T-helper 9 cell (primary cell): Measurements from ENCODE around the gene SMARCA1.

Experiments
- DNase-seq: peaks from one replicate; pipeline ENCODE4 v3.0.0-alpha.2; 2020

Gene SMARCA1

GRCh38 chrX:129525896-129526295 is 2.6 kb upstream of the SMARCA1 start:
- DNase-seq, result no peak

- DNase-seq, result no peak
These were observed 1.9 kb upstream of the SMARCA1 start for GRCh38 chrX:129525162-129525561.

- no peak for DNase-seq
These were observed 1.1 kb upstream of the SMARCA1 start for GRCh38 chrX:129524250-129524850.

GRCh38 chrX:129522184-129523078 is 859 bp downstream of the SMARCA1 start:
- no peak for DNase-seq

GRCh38 chrX:129520151-129520550 is 3.1 kb downstream of the SMARCA1 start:
- no peak for DNase-seq

- no peak for DNase-seq
These were observed 6.9 kb downstream of the SMARCA1 start for GRCh38 chrX:129516402-129516801.

- no peak for DNase-seq
These were observed 10.9 kb downstream of the SMARCA1 start for GRCh38 chrX:129512409-129512808.

GRCh38 chrX:129511689-129512088 is 11.6 kb downstream of the SMARCA1 start:
- DNase-seq, result no peak

GRCh38 chrX:129510331-129510730 is 13.0 kb downstream of the SMARCA1 start:
- DNase-seq, result no peak

GRCh38 chrX:129497146-129497843 is 26.0 kb downstream of the SMARCA1 start:
- DNase-seq, result no peak

- DNase-seq, result no peak
These were observed 26.7 kb downstream of the SMARCA1 start for GRCh38 chrX:129496625-129497024.

GRCh38 chrX:129495900-129496299 is 27.4 kb downstream of the SMARCA1 start:
- no peak for DNase-seq

GRCh38 chrX:129494887-129495286 is 28.4 kb downstream of the SMARCA1 start:
- DNase-seq, result no peak

GRCh38 chrX:129493643-129494042 is 29.6 kb downstream of the SMARCA1 start:
- no peak for DNase-seq

- DNase-seq, result no peak
These were observed 33.0 kb downstream of the SMARCA1 start for GRCh38 chrX:129490330-129490729.

GRCh38 chrX:129488359-129488758 is 34.9 kb downstream of the SMARCA1 start:
- no peak for DNase-seq

GRCh38 chrX:129480889-129481288 is 42.4 kb downstream of the SMARCA1 start:
- DNase-seq, result no peak

GRCh38 chrX:129478516-129478915 is 44.8 kb downstream of the SMARCA1 start:
- no peak for DNase-seq

- DNase-seq, result no peak
These were observed 51.2 kb downstream of the SMARCA1 start for GRCh38 chrX:129472116-129472515.

GRCh38 chrX:129462707-129463106 is 60.6 kb downstream of the SMARCA1 start:
- DNase-seq, result no peak

- DNase-seq, result no peak
These were observed 61.4 kb downstream of the SMARCA1 start for GRCh38 chrX:129461801-129462456.

- DNase-seq, result no peak
These were observed 70.8 kb downstream of the SMARCA1 start for GRCh38 chrX:129452523-129452922.

- no peak for DNase-seq
These were observed 73.2 kb downstream of the SMARCA1 start for GRCh38 chrX:129450123-129450522.
